ENCODE results near the gene ACAP2.

Gene ACAP2

GRCh38 chr3:195257454-195258448 lies 185.1 kb downstream of the ACAP2 start:
- H3K27ac ChIP-seq, result peak overlapping the region; percentile 86
- TF ChIP-seq ZFX (IDR thresholded peaks at IDR 0.05) (no peak), CTCF (conservative IDR thresholded peaks at IDR 0.05) (no peak)

- H3K27ac ChIP-seq, result no peak overlapping the region
- TF ChIP-seq CTCF (conservative IDR thresholded peaks at IDR 0.05), result no peak
- TF ChIP-seq ZFX (IDR thresholded peaks at IDR 0.05), result no peak
These were observed 186.0 kb downstream of the ACAP2 start for GRCh38 chr3:195256639-195257453.

- H3K27ac ChIP-seq, result no peak overlapping the region
- TF ChIP-seq ZFX (IDR thresholded peaks at IDR 0.05) (no peak), CTCF (conservative IDR thresholded peaks at IDR 0.05) (no peak)
These were observed 187.0 kb downstream of the ACAP2 start for GRCh38 chr3:195255571-195256501.

GRCh38 chr3:195255176-195255500 lies 187.7 kb downstream of the ACAP2 start:
- no peak overlapping the region for H3K27ac ChIP-seq
- TF ChIP-seq ZFX (IDR thresholded peaks at IDR 0.05) (no peak), CTCF (conservative IDR thresholded peaks at IDR 0.05) (no peak)

- TF ChIP-seq CTCF (conservative IDR thresholded peaks at IDR 0.05) (no peak), ZFX (IDR thresholded peaks at IDR 0.05) (no peak)
- no peak overlapping the region for H3K27ac ChIP-seq
These were observed 188.2 kb downstream of the ACAP2 start for GRCh38 chr3:195254454-195255175.

- TF ChIP-seq CTCF (conservative IDR thresholded peaks at IDR 0.05) (no peak), ZFX (IDR thresholded peaks at IDR 0.05) (no peak)
- H3K27ac ChIP-seq, result no peak overlapping the region
These were observed 188.8 kb downstream of the ACAP2 start for GRCh38 chr3:195253923-195254432.
